GM18505 (cell line): ENCODE results near the gene CBY1.

Experiments used
- ATAC-seq: cut with Tn5 transposase; IDR thresholded peaks from one replicate; pipeline ENCODE4 v1.9.1; 2021; ENCODE audit not compliant: unreplicated experiment
- POLR2A ChIP-seq: IDR thresholded peaks from 4 replicates; pipeline ENCODE4 v1.6.1; 2011; ENCODE audit warnings: borderline replicate concordance; ENCODE audit not compliant: insufficient read depth, insufficient read length; ENCODE audit errors: extremely low read depth

CBY1 gene

GRCh38 chr22:38713921-38714320, 57.5 kb downstream of the CBY1 start:
- ATAC-seq: no peak
- TF ChIP-seq POLR2A: no peak

- ATAC-seq: no peak
- TF ChIP-seq POLR2A: no peak
Observed at GRCh38 chr22:38715176-38715764, 58.8 kb downstream of the CBY1 start.

GRCh38 chr22:38715852-38716251, 59.4 kb downstream of the CBY1 start:
- ATAC-seq: no peak
- no peak for TF ChIP-seq POLR2A

- ATAC-seq: no peak
- TF ChIP-seq POLR2A: no peak
Observed at GRCh38 chr22:38716271-38716670, 59.8 kb downstream of the CBY1 start.

- no peak for TF ChIP-seq POLR2A
- no peak for ATAC-seq
Observed at GRCh38 chr22:38716826-38717225, 60.4 kb downstream of the CBY1 start.

GRCh38 chr22:38717244-38717643, 60.8 kb downstream of the CBY1 start:
- ATAC-seq: no peak
- TF ChIP-seq POLR2A: no peak

GRCh38 chr22:38718414-38718813, 62.0 kb downstream of the CBY1 start:
- ATAC-seq: no peak

GRCh38 chr22:38719196-38719595, 62.8 kb downstream of the CBY1 start:
- no peak for TF ChIP-seq POLR2A
- no peak for ATAC-seq

More at GRCh38 chr22:38718414-38718813, 62.0 kb downstream of the CBY1 start:
- TF ChIP-seq POLR2A: no peak

GRCh38 chr22:38720350-38720749, 63.9 kb downstream of the CBY1 start:
- no peak for TF ChIP-seq POLR2A
- ATAC-seq: no peak

- no peak for ATAC-seq
Observed at GRCh38 chr22:38721551-38721950, 65.1 kb downstream of the CBY1 start.

More at GRCh38 chr22:38721551-38721950, 65.1 kb downstream of the CBY1 start:
- TF ChIP-seq POLR2A: no peak
